Measurements from ENCODE around the gene SWT1.
"Not testable (repeated sequence)": the region's sequence is repeated elsewhere in the genome, so short reads cannot be mapped to it uniquely, and the experiment has no call there.

SWT1 gene

GRCh38 chr1:185198712-185199111 is 41.7 kb downstream of the SWT1 start:
- DNase-seq, result not testable (repeated sequence)

GRCh38 chr1:185200889-185201288 is 43.9 kb downstream of the SWT1 start:
- DNase-seq, result no peak

GRCh38 chr1:185207170-185207569 is 50.2 kb downstream of the SWT1 start:
- no peak for DNase-seq

- DNase-seq, result no peak
Measured at GRCh38 chr1:185207980-185208602, 51.1 kb downstream of the SWT1 start.

- DNase-seq, result no peak
Measured at GRCh38 chr1:185208626-185209180, 51.7 kb downstream of the SWT1 start.

GRCh38 chr1:185209357-185209756 is 52.4 kb downstream of the SWT1 start:
- DNase-seq, result not testable (repeated sequence)

- DNase-seq, result no peak
Measured at GRCh38 chr1:185213091-185213490, 56.1 kb downstream of the SWT1 start.

GRCh38 chr1:185215911-185216310 is 58.9 kb downstream of the SWT1 start:
- DNase-seq, result no peak

GRCh38 chr1:185224132-185224531 is 67.2 kb downstream of the SWT1 start:
- no peak for DNase-seq

GRCh38 chr1:185227161-185227560 is 70.2 kb downstream of the SWT1 start:
- no peak for DNase-seq

GRCh38 chr1:185228979-185229378 is 72.0 kb downstream of the SWT1 start:
- DNase-seq, result no peak

- no peak for DNase-seq
Measured at GRCh38 chr1:185229981-185230380, 73.0 kb downstream of the SWT1 start.

- no peak for DNase-seq
Measured at GRCh38 chr1:185232874-185233273, 75.9 kb downstream of the SWT1 start.

- not testable (repeated sequence) for DNase-seq
Measured at GRCh38 chr1:185234183-185234582, 77.2 kb downstream of the SWT1 start.

GRCh38 chr1:185237176-185237575 is 80.2 kb downstream of the SWT1 start:
- not testable (repeated sequence) for DNase-seq

GRCh38 chr1:185237661-185238060 is 80.7 kb downstream of the SWT1 start:
- no peak for DNase-seq

GRCh38 chr1:185238447-185238846 is 81.5 kb downstream of the SWT1 start:
- no peak for DNase-seq

GRCh38 chr1:185239861-185240260 is 82.9 kb downstream of the SWT1 start:
- no peak for DNase-seq

- DNase-seq, result no peak
Measured at GRCh38 chr1:185241127-185241526, 84.2 kb downstream of the SWT1 start.

- no peak for DNase-seq
Measured at GRCh38 chr1:185244015-185244747, 87.2 kb downstream of the SWT1 start.

- no peak for DNase-seq
Measured at GRCh38 chr1:185245466-185245865, 88.5 kb downstream of the SWT1 start.

- DNase-seq, result no peak
Measured at GRCh38 chr1:185249563-185249962, 92.6 kb downstream of the SWT1 start.

- no peak for DNase-seq
Measured at GRCh38 chr1:185250063-185250462, 93.1 kb downstream of the SWT1 start.

GRCh38 chr1:185251928-185252327 is 95.0 kb downstream of the SWT1 start:
- DNase-seq, result not testable (repeated sequence)
